T-helper 1 cell treated with Interleukin-12 subunit alpha and Interleukin-12 subunit beta and Interleukin-4 antibody, amounts not matched to agents 30 μg/mL and 1 μg/mL, for 36 hours (primary cell): Measurements from ENCODE around the gene ATP8B4.
"Not testable (repeated sequence)": the region's sequence is repeated elsewhere in the genome, so short reads cannot be mapped to it uniquely, and the experiment has no call there.

Source experiments
- H3K27ac Mint-ChIP-seq: one replicate; pipeline ENCODE4 v1.8.0; 2021; ENCODE audit warnings: mild to moderate bottlenecking, mixed read lengths
- H3K27me3 Mint-ChIP-seq: one replicate; pipeline ENCODE4 v1.8.0; 2021; ENCODE audit warnings: low read depth, mixed read lengths
- H3K36me3 Mint-ChIP-seq: one replicate; pipeline ENCODE4 v1.8.0; 2021; ENCODE audit warnings: low read depth, mixed read lengths
- H3K4me1 Mint-ChIP-seq: one replicate; pipeline ENCODE4 v1.8.0; 2021; ENCODE audit warnings: low read depth, mixed read lengths
- H3K4me3 Mint-ChIP-seq: one replicate; pipeline ENCODE4 v1.8.0; 2021; ENCODE audit warnings: mild to moderate bottlenecking, moderate library complexity, mixed read lengths
- H3K9me3 Mint-ChIP-seq: one replicate; pipeline ENCODE4 v1.8.0; 2021; ENCODE audit warnings: mixed read lengths

The ATP8B4 gene

DNA sequence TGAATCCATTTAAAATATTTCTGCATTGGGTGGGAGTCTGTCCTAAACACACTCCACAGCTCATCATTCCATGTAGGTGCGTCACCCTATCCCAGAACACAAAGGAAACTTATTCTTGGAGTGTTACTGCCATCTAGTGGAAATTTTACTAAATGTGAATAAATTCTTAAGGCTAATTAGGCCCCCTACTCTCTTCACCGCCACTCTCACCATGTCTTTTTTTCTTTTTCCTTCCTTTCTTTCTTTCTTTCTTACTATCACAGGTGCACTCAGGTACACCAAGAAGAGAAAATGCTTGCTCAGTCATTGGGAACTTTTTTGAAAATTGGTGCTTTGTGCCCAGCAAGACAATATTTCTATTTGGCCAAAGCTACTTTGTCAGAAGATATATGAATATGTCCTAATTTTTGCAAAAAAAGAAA, 26.4 kb upstream of the ATP8B4 start:
- Mint-ChIP-seq H3K36me3 (peaks cover 8% of the 10 kb centered on the region), H3K27ac (no peak overlapping the region), H3K9me3 (no peaks in the 10 kb centered on the region), H3K4me3 (no peak overlapping the region), H3K4me1 (peaks cover 31% of the 10 kb centered on the region), H3K27me3 (no peaks in the 10 kb centered on the region)

DNA sequence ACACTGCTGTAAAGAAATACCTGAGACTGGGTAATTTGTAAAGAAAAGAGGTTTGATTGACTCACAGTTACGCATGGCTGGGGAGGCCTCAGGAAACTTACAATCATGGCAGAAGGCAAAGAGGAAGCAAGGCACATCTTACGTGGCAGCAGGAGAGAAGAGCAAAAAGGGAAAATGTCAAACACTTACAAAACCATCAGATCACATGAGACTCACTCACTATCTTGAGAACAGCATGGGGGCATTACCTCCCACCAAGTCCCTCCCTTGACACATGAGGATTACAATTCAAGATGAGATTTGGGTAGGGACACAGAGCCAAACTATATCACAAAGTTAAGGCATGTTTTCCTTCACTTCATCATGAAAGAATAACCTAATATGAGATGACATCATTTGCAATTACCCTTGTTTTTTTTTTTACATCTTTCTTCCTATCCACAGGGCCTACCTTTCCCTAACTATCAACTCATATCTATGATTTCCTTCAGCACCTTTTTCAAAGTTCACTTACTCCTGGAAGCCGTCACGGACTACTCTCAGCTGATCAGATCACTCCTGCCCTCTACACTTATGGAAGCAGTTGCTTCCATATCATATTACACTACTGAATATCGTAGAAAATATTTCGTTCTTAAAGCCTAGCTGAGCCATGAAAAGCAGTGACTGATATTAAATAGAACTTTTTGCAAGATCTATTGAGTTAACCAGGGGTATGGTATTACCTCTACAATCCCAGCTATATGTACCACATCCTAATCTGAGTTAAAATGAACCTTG, 25.5 kb upstream of the ATP8B4 start:
- H3K4me1 Mint-ChIP-seq, result peaks cover 33% of the 10 kb centered on the region
- peak overlapping the region; percentile 27 for H3K27ac Mint-ChIP-seq
- H3K36me3 Mint-ChIP-seq, result peaks cover 8% of the 10 kb centered on the region
- H3K4me3 Mint-ChIP-seq, result no peak overlapping the region
- no peaks in the 10 kb centered on the region for H3K27me3 Mint-ChIP-seq
- H3K9me3 Mint-ChIP-seq, result no peaks in the 10 kb centered on the region

DNA sequence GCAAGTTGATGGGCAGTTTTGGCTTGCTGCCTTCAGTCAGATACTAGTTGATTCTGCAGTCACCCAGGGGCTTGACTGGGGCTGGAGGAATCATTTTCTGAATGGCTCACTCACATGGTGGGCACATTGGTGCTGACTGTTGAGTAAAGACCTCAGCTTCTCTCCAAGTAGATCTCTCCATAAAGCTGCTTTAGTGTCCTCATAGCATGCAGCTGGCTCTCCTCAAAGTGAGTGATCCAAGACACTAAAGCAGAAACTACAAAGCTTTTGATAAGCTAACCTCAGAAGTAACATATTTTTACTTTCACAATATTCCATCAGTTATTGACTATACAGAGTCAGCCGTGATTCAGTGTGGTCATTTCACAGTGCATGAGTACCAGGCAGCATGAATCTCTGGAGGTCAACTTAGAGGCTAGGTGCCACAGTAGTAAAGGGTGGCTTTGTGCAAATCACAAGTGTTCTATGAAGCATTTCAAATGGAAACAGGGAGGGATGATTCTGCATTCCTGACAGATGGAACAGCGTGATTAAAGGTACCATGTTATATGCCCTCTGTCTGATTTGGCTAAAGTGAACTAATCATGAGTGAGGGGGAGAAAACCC, 24.3 kb upstream of the ATP8B4 start:
- peaks cover 35% of the 10 kb centered on the region for H3K4me1 Mint-ChIP-seq
- H3K27ac Mint-ChIP-seq, result no peak overlapping the region
- H3K4me3 Mint-ChIP-seq, result no peak overlapping the region
- no peaks in the 10 kb centered on the region for H3K9me3 Mint-ChIP-seq
- H3K36me3 Mint-ChIP-seq, result peaks cover 8% of the 10 kb centered on the region
- no peaks in the 10 kb centered on the region for H3K27me3 Mint-ChIP-seq

- Mint-ChIP-seq H3K27ac (no peak overlapping the region), H3K9me3 (no peaks in the 10 kb centered on the region), H3K36me3 (peaks cover 8% of the 10 kb centered on the region), H3K27me3 (no peaks in the 10 kb centered on the region), H3K4me3 (no peak overlapping the region), H3K4me1 (peaks cover 49% of the 10 kb centered on the region)
These were observed 22.8 kb upstream of the ATP8B4 start for GRCh38 chr15:50141856-50142255.

GRCh38 chr15:50140983-50141382, 21.9 kb upstream of the ATP8B4 start:
- no peaks in the 10 kb centered on the region for H3K9me3 Mint-ChIP-seq
- H3K36me3 Mint-ChIP-seq, result peaks cover 8% of the 10 kb centered on the region
- H3K4me1 Mint-ChIP-seq, result peaks cover 50% of the 10 kb centered on the region
- no peak overlapping the region for H3K27ac Mint-ChIP-seq
- H3K4me3 Mint-ChIP-seq, result no peak overlapping the region
- H3K27me3 Mint-ChIP-seq, result no peaks in the 10 kb centered on the region

GRCh38 chr15:50140098-50140497, 21.1 kb upstream of the ATP8B4 start:
- H3K4me1 Mint-ChIP-seq, result peaks cover 56% of the 10 kb centered on the region
- no peaks in the 10 kb centered on the region for H3K27me3 Mint-ChIP-seq
- no peak overlapping the region for H3K4me3 Mint-ChIP-seq
- H3K9me3 Mint-ChIP-seq, result no peaks in the 10 kb centered on the region
- peaks cover 8% of the 10 kb centered on the region for H3K36me3 Mint-ChIP-seq
- no peak overlapping the region for H3K27ac Mint-ChIP-seq

GRCh38 chr15:50138391-50138790, 19.4 kb upstream of the ATP8B4 start:
- peaks cover 1% of the 10 kb centered on the region for H3K36me3 Mint-ChIP-seq
- H3K27ac Mint-ChIP-seq, result peak overlapping the region; percentile 86
- peaks cover 50% of the 10 kb centered on the region for H3K4me1 Mint-ChIP-seq
- H3K9me3 Mint-ChIP-seq, result no peaks in the 10 kb centered on the region
- no peaks in the 10 kb centered on the region for H3K27me3 Mint-ChIP-seq
- no peak overlapping the region for H3K4me3 Mint-ChIP-seq

DNA sequence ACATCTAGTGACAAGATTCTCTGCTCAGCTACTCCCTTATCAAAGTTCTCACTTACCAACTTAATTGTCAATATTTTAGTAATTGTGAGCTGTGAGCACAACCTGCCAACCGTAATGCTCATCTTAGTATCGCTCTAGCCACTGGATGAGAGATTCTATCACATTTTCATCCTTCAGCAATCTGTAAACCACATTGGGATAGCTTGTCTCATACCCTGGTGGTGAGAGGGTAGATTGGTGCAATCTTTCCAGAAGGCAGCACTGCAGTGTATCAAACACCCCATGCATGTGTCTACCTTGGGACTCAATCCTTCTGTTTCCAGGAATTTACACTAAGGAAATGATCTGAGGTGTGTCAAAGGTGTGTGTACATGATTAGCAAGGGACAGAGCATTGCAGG, 18.9 kb upstream of the ATP8B4 start:
- H3K4me3 Mint-ChIP-seq, result no peak overlapping the region
- H3K4me1 Mint-ChIP-seq, result peaks cover 47% of the 10 kb centered on the region
- no peaks in the 10 kb centered on the region for H3K27me3 Mint-ChIP-seq
- no peaks in the 10 kb centered on the region for H3K9me3 Mint-ChIP-seq
- peak overlapping the region; percentile 86 for H3K27ac Mint-ChIP-seq
- peaks cover 1% of the 10 kb centered on the region for H3K36me3 Mint-ChIP-seq

GRCh38 chr15:50137330-50137761, 18.3 kb upstream of the ATP8B4 start:
- H3K9me3 Mint-ChIP-seq, result peaks cover 5% of the 10 kb centered on the region
- no peaks in the 10 kb centered on the region for H3K27me3 Mint-ChIP-seq
- peaks cover 5% of the 10 kb centered on the region for H3K36me3 Mint-ChIP-seq
- peak overlapping the region; percentile 19 for H3K4me3 Mint-ChIP-seq
- H3K4me1 Mint-ChIP-seq, result peaks cover 49% of the 10 kb centered on the region
- peak overlapping the region; percentile 86 for H3K27ac Mint-ChIP-seq

DNA sequence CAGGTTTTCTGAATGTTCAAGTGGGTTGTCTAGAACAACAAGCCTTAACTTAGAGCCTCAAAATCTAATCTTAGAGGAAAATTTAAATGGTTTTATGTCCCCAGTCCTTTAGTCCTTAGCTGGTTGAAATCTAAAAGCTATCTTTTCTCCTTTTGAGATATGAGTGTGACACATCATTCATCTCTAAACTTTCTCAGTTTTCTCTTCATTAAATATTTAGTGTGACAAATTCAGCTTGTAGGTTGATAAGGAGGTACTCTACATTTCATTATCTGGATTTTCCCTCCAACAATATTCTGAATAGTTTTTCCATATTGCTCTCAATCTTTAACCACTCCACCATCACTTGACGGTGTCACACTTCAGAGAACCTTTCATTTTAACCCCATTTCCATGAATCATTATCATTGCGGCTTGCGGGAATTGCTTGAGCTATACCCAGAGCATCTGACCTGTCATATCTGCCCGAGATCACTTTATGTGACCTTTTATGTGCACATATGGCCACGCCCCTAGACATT, 16.1 kb upstream of the ATP8B4 start:
- no peaks in the 10 kb centered on the region for H3K27me3 Mint-ChIP-seq
- peaks cover 6% of the 10 kb centered on the region for H3K36me3 Mint-ChIP-seq
- H3K27ac Mint-ChIP-seq, result peak overlapping the region; percentile 78
- H3K9me3 Mint-ChIP-seq, result peaks cover 8% of the 10 kb centered on the region
- H3K4me3 Mint-ChIP-seq, result peak overlapping the region; percentile 44
- peaks cover 46% of the 10 kb centered on the region for H3K4me1 Mint-ChIP-seq

DNA sequence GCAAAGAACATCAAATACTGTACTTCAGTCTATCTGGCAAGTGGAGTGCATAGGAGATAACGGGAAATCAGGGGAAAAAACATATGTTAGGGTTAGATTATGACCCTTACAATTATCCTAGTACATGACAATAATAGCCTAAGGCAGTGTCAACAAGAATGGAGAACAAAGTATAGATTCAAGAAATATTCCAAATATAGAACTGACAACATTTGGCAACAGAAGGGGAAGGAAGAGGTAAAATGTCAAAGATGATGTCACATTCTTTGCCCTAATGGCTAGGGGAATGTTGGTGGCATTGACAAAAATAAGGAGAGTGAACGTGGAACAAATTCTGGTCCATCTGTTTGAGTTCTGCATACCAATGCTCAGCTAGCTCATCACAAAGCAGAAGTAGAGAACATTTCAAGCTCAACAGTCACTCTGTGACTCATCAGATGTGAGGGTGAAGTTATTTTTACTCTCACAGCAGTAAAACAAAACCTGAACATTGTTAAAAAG, 15.5 kb upstream of the ATP8B4 start:
- no peaks in the 10 kb centered on the region for H3K27me3 Mint-ChIP-seq
- peaks cover 6% of the 10 kb centered on the region for H3K36me3 Mint-ChIP-seq
- H3K9me3 Mint-ChIP-seq, result peaks cover 8% of the 10 kb centered on the region
- H3K4me3 Mint-ChIP-seq, result peak overlapping the region; percentile 42
- H3K4me1 Mint-ChIP-seq, result peaks cover 44% of the 10 kb centered on the region
- peak overlapping the region; percentile 78 for H3K27ac Mint-ChIP-seq

DNA sequence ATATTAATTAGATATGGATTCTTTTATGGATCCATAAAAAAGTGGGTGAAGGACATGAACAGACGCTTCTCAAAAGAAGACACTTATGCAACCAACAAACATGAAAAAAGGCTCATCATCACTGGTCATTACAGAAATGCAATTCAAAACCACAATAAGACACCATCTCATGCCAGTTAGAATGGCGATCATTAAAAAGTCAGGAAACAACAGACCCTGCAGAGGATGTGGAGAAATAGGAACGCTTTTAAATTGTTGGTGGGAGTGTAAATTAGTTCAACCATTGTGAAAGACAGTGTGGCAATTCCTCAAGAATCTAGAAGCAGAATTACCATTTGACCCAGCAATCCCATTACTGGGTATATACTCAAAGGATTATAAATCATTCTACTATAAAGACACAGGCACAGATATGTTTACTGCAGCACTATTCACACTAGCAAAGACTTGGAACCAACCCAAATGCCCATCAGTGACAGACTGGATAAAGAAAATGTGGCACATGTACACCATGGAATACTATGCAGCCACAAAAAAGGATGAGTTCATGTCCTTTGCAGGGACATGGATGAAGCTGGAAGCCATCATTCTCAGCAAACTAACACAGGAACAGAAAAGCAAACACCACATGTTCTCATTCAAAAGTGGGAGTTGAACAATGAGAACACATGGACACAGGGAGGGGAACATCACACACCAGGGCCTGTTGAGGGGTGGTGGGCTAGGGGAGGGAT, 13.4 kb upstream of the ATP8B4 start:
- Mint-ChIP-seq H3K9me3 (peaks cover 12% of the 10 kb centered on the region), H3K36me3 (peaks cover 12% of the 10 kb centered on the region), H3K4me3 (peak overlapping the region; percentile 1), H3K27ac (peak overlapping the region; percentile 21), H3K4me1 (peaks cover 43% of the 10 kb centered on the region)
- not testable (repeated sequence) for H3K27me3 Mint-ChIP-seq

- Mint-ChIP-seq H3K36me3 (peaks cover 16% of the 10 kb centered on the region), H3K27ac (no peak overlapping the region)
These were observed 12.6 kb upstream of the ATP8B4 start for GRCh38 chr15:50131617-50132016.

GRCh38 chr15:50128266-50128665, 9.2 kb upstream of the ATP8B4 start:
- peaks cover 26% of the 10 kb centered on the region for H3K36me3 Mint-ChIP-seq
- H3K27me3 Mint-ChIP-seq, result no peaks in the 10 kb centered on the region
- H3K4me1 Mint-ChIP-seq, result peaks cover 20% of the 10 kb centered on the region
- no peak overlapping the region for H3K4me3 Mint-ChIP-seq
- peak overlapping the region; percentile 6 for H3K27ac Mint-ChIP-seq
- peaks cover 28% of the 10 kb centered on the region for H3K9me3 Mint-ChIP-seq

More at GRCh38 chr15:50131617-50132016, 12.6 kb upstream of the ATP8B4 start:
- peaks cover 37% of the 10 kb centered on the region for H3K4me1 Mint-ChIP-seq
- H3K9me3 Mint-ChIP-seq, result peaks cover 17% of the 10 kb centered on the region
- H3K27me3 Mint-ChIP-seq, result no peaks in the 10 kb centered on the region
- H3K4me3 Mint-ChIP-seq, result no peak overlapping the region
